ENCODE results near the gene KCNV2. TPM values are rescaled to one million over a fixed set of nuclear protein-coding genes. Genes with fewer than 3 reads are reported as not detected.
"Not testable (repeated sequence)": the region's sequence is repeated elsewhere in the genome, so short reads cannot be mapped to it uniquely, and the experiment has no call there.

The KCNV2 gene
- total RNA-seq, 4 donors from 2014 or later = not detected

GRCh38 chr9:2700909-2701550 lies 16.3 kb upstream of the KCNV2 start:
- intact Hi-C loops (cut with DNase I) = no loop called here
- Histone ChIP-seq H3K4me3 (no peak overlapping the region), H3K36me3 (no peaks in the 10 kb centered on the region), H3K27ac (no peak overlapping the region), H3K4me1 (no peaks in the 10 kb centered on the region), H3K9me3 (no peaks in the 10 kb centered on the region), H3K27me3 (no peaks in the 10 kb centered on the region)
- DNase-seq = no peak
- no peak for TF ChIP-seq POLR2A (IDR thresholded peaks at IDR 0.05)
- 85 to 90% methylated on average over 10 of the region's 10 CpGs for WGBS, 2 donors

- Histone ChIP-seq H3K4me1 (no peaks in the 10 kb centered on the region), H3K36me3 (no peaks in the 10 kb centered on the region), H3K9me3 (no peaks in the 10 kb centered on the region), H3K27me3 (no peaks in the 10 kb centered on the region), H3K27ac (no peak overlapping the region), H3K4me3 (no peak overlapping the region)
- intact Hi-C loops (cut with DNase I) = no loop called here
- no peak for DNase-seq
- no peak for TF ChIP-seq POLR2A (IDR thresholded peaks at IDR 0.05)
- TF ChIP-seq CTCF (IDR thresholded peaks at IDR 0.05) = no peak
Measured at GRCh38 chr9:2704504-2704903, 12.8 kb upstream of the KCNV2 start.

DNA sequence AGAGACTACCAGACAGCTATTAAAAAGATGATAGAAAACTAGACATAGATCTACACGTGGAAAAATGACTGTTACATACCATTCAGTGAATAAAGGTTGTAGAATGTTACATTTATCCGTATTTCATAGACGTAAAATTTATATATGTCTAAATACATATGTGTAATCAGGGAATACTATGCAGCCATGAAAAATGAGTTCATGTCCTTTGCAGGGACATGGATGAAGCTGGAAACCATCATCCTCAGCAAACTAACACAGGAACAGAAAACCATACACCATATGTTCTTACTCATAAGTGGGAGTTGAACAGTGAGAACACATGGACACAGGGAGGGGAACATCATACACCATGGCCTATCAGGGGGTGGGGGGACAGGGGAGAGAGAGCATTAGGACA lies 10.1 kb upstream of the KCNV2 start:
- H3K4me3 ChIP-seq; H3K9me3 ChIP-seq; DNase-seq; H3K27ac ChIP-seq; H3K27me3 ChIP-seq; H3K36me3 ChIP-seq; intact Hi-C loops (cut with DNase I); H3K4me1 ChIP-seq: not testable (repeated sequence)
- 91 to 92% methylated on average over 3 of the region's 3 CpGs for WGBS, 2 donors

GRCh38 chr9:2709645-2710101 lies 7.6 kb upstream of the KCNV2 start:
- TF ChIP-seq CTCF (IDR thresholded peaks at IDR 0.05) (no peak), POLR2A (IDR thresholded peaks at IDR 0.05) (no peak)
- H3K27me3 ChIP-seq = no peaks in the 10 kb centered on the region
- intact Hi-C loops (cut with DNase I) = no loop called here

DNA sequence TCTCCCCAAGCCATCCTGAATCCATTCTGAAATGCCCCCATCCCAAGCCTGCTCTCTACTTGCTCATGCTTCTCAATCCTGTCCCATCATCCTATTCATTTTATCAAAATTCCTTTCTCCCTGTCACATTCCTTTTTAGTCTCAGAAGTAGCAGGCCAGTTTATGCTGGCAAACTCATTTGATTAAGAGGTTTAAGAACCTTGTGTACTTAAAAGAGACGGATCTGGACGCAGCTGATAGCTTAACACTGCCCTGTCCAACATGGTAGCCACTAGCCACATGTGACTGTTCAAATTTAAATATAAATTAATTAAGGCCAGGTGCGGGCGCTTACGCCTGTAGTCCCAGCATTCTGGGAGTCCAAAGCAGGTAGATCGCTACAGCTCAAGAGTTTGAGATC lies 5.6 kb upstream of the KCNV2 start:
- Histone ChIP-seq H3K36me3 (no peaks in the 10 kb centered on the region), H3K4me3 (no peak overlapping the region), H3K27me3 (no peaks in the 10 kb centered on the region), H3K9me3 (no peaks in the 10 kb centered on the region), H3K4me1 (no peaks in the 10 kb centered on the region), H3K27ac (no peak overlapping the region)
- TF ChIP-seq POLR2A (IDR thresholded peaks at IDR 0.05) = no peak
- TF ChIP-seq CTCF (IDR thresholded peaks at IDR 0.05) = no peak
- no peak for DNase-seq
- intact Hi-C loops (cut with DNase I) = no loop called here
- 87% methylated on average over 4 to 6 of the region's 6 CpGs for WGBS, 2 donors

More at GRCh38 chr9:2709645-2710101, 7.6 kb upstream of the KCNV2 start:
- no peaks in the 10 kb centered on the region for H3K36me3 ChIP-seq
- no peak overlapping the region for H3K27ac ChIP-seq
- 28 to 77% methylated on average over 1 to 2 of the region's 2 CpGs for WGBS, 2 donors
- H3K9me3 ChIP-seq = no peaks in the 10 kb centered on the region
- no peak overlapping the region for H3K4me3 ChIP-seq
- H3K4me1 ChIP-seq = no peaks in the 10 kb centered on the region
- DNase-seq = no peak

- peaks cover 0 to 3% (median 0%) of the 10 kb centered on the region in 3 donors for H3K4me1 ChIP-seq
- intact Hi-C loops (cut with DNase I) = no loop called here
Measured at GRCh38 chr9:2718001-2718697, 839 bp downstream of the KCNV2 start.

More at GRCh38 chr9:2718001-2718697, 839 bp downstream of the KCNV2 start:
- Histone ChIP-seq H3K27me3 (no peaks in the 10 kb centered on the region), H3K9me3 (peaks cover 0 to 6% (median 0%) of the 10 kb centered on the region in 3 donors), H3K36me3 (peaks cover 0 to 9% (median 0%) of the 10 kb centered on the region in 3 donors), H3K27ac (no peak overlapping the region), H3K4me3 (no peak overlapping the region)
- TF ChIP-seq CTCF (IDR thresholded peaks at IDR 0.05) (no peak), POLR2A (IDR thresholded peaks at IDR 0.05) (no peak)
- DNase-seq = no peak
- WGBS, 2 donors = 94 to 98% methylated on average over 13 to 33 of the region's 69 CpGs

All from esophagus squamous epithelium (tissue), 5 donors.